NCI-H2107 (cell line): ENCODE data around the gene ARHGAP40.

Experiments used
- DNase-seq: peaks from one replicate; lab custom pipeline; 2025; lab: John Stamatoyannopoulos, UW

ARHGAP40 gene

DNA sequence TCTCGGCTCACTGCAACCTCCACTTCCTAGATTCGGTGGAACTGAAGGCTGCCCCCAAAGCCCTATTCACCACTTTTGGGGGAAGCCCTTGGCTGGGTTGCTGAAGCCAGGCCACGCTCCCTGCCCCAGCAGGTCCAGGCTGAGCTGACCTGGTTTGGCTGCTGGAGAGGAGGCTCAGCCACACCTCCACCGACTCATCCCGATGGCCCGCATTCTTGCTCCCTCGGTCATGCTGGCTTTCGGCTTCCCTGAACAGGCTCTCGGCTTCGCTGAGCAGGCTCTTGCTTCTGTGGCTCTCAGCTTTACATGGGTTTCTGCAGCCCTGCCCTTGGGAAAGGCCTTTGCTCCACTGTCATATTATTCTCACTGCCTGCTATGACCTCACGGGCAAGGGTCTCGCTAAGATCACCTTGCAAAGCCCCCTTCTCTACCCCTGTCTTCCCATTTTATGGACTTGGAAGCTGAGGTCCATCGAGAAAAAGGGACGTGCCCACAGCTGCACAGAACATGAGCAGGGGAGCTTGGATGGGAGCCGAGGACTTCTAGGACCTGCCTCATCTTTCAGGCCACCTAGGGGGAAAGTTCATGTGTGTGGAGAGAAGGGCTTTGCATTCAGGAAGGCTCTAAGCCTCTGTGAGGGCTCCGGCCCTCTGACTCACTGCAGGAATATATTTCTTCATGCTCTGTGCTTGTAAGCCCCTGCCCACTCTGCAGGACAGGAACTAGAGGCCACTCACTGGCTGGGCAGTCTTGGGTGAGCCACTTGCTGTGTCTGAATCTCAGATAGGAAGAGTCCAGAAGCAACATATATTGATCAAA is 15.6 kb downstream of the ARHGAP40 start:
- DNase-seq = no peak

DNA sequence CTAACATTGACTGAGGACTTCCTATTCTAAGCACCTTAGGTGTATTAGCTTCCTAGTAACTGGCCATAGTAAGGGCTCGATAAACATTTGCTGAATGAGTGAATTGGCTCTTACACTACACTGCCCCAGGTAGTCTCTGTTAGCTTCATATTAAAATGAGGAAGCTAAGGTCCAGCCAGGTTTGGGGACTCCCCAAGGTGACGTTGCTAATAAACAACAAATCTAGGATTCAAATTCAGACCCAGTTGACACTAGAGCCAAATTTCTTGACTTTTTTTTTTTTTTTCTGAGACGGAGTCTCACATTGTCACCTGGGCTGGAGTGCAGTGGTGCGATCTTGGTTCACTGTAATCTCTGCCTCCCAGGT is 16.2 kb downstream of the ARHGAP40 start:
- no peak for DNase-seq

DNA sequence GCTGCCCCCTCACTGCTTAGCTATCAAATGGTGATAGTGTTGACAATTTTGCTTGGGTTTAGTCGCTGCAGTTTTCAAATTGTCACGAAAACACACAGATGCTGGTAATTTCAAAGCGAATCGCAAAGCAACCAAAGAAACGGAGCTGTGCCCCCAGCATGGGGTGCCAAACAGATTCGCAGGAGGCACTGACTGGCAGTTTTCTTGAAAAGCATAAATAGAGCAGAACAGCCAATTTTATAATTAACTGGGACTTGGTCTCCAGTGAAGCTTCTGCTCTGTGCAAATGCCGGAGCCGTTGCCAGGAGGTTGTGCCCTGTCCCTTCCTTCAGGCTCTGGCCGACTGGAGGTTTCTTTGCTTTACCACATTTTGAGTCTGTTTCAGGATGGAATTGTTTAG is 18.8 kb downstream of the ARHGAP40 start:
- no peak for DNase-seq

DNA sequence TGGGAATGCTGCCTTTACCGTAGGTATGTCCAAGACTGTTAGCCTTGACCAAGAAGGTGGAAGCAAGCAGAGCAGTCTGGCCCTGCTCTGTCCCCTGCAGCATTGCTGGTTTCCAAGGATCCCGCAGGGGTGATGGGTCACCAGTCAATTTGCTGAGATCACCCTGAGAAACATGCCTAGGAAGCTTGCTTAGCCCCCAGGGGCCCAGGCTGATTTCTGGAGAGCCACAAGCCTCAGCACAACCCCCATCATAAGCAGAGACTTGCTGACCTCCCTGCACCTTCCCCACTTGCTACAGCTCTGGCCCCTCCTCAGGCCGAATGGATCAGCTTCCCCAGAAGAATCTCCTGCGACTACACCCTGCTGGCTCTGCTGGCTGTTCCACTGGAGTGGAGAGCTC is 21.5 kb downstream of the ARHGAP40 start:
- no peak for DNase-seq

DNA sequence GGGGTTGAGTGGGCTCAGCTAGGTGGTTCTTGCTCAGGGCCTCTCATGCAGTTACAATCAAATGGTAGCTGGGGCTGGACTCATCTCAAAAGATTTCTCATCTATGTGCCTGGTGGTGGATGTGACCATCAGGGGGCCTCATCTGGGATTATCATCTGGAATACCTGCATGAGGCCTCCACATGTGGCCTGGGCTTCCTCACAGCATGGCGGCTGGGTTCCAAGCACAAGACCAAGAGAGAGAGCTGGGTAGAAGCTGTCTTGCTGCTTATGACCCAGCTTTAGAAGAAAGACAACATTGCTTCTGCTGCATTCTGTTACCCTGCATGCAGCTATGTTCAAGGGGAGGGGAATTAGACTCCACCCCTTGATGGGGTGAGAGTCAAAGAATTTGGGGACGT is 22.5 kb downstream of the ARHGAP40 start:
- DNase-seq = no peak

DNA sequence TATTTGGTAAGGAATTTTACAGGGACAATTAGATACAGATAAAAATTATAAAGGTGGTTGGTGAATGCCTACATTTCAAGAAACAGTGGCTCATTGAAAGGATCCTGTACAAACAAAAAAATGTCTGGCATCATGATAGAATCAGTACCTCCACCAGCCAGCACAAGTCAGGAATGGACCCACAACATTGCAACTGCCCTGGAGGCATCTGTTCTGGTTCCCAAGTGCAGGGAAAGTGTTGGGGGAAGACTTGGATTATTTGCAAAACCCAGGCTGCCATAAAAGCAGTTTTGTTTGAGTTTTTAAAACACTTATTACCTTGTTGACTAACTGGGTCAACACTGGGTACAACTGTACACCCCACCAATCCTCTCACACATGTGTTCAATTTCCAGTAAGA is 24.3 kb downstream of the ARHGAP40 start:
- no peak for DNase-seq

DNA sequence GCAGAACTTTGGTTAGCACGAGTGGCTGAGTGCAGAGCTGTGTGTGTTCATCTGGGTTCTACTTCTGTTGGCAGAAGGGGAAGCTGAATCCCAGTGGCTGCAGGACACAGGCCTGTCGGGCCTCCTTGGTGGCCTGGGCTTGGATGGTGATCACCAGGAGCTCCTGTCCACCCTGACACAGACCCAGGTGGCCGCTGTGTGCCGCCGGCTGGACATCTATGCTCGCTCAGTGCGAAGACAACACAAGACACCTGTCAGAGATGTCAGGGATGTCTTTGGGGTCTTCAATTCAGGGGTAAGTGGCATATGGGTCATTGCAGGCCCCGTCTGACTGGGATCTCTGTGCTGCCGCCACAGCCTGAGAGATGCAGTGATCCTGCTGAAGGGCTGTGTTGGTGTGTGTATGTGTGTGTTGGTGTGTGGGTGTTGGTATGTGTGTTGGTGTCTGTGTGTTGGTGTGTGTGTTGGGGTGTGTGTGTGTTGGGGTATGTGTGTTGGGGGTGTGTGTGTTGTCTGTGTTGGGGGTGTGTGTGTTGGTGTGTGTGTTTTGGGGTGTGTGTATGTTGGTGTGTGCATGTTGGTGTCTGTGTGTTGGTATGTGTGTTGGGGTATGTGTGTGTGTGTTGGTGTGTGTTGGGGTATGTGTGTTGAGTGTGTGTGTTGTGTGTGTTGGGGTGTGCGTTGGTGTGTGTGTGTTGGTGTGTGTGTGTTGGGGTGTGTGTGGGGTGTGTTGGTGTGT is 25.5 kb downstream of the ARHGAP40 start:
- no peak for DNase-seq

DNA sequence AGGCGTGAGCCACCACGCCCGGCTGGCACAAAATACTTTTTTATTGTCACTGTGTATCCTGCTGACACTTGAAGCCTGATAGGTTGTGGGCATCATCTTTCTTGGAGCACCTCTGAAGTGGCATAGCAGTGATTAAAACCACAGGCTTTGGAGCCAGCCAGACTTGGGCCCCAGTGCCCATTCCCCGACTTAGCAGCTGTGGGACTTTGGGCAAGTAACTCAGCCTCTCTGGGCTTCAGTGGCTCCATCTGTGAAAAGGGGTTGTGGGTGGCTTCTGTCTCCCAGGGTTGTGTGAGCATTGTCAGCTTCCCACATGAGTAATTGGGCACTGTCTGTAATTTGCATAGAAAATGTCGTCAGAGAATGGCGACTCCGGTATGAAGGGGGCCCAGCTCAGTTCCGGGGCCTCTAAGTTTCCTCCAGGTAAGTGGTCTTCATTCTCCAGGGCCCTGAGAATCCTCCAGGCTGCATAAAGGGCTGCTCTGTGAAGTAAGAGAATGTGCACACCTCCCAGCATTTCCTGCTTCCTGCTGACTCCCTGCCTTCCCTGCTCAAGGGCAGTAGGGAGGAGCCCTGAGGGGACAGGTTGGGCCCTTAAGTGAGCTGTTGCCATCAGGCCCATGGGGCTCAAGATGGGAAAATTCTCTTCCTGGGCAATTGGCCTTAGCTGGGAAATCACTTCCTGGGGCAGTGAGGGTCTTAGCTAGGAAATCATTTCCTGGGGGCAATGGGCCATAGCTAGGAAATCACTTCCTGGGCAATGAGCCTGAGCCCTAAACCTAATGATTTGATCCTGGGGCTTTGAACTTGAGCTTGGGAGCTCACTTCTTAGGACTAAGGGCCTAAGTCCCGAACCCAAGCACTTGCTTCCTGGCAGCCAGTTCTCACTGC is 27.2 kb downstream of the ARHGAP40 start:
- DNase-seq = no peak

DNA sequence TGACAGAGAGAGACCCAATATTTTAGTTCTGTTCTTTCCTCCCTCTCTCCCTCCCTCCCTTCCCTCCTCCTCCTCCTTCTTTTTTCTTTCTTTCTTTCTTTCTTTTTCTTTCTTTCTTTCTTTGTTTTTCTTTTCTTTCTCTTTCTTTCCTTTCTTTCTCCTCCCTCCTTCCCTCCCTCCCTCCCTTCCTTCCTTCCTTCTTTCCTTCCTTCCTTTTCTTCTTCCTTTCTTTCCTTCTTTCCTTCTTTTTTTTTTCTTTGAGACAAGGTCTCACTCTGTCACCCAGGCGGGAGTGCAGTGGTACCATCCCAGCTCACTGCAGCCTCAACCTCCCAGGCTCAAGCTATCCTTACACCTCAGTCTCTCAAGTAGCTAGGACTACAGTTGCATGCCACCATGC is 28.4 kb downstream of the ARHGAP40 start:
- DNase-seq = no peak

DNA sequence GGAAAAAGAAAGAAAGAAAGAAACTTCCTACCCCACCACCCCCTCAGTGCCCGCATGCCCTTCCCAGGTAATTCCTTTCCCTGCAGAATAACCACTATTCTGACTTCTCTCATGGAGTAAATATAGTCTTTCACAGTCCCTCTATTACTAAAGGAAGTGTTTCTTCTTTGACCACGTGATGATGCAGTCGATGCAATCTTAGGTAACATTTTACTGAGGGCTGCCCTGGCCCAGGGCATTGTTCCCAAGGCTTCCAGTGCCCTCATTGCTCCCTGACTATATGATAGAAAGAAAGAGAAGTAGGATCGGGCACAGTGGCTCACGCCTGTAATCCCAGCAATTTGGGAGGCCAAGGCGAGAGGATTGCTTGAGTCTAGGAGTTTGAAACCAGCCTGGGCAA is 29.1 kb downstream of the ARHGAP40 start:
- DNase-seq = no peak

DNA sequence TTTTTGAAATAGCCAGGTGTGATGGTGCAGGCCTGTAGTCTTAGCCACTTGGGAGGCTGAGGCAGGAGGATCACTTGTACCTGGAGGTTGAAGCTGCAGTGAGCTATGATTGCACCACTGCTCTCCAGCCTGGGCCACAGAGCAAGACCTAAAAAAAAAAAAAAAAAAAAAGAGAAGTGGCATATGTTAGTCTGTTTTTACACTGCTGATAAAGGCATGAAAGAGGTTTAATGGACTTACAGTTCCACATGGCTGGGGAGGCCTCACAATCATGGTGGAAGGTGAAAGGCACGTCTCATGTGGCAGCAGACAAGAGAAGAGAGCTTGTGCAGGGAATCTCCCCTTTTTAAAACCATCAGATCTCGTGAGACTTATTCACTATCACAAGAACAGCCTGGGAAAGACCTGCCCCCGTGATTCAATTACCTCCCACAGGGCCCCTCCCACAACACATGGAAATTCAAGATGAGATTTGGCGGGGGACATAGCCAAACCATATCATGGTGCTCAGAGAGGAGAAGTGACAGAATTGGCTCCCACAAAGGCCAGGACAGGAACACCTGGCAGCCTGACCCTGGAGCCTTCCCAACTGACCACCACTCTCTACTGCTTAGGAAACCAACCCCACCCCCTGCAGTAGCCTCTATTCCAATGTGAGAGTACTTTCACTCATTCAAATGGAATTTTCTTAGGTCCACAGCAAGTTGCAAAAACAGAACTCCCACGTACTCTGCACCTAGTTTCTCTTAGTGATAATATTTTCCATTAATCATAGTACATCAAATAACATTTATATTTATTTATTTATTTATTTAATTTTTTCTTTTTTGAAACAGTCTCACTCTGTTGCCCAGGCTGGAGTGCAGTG is 29.8 kb downstream of the ARHGAP40 start:
- DNase-seq = no peak

DNA sequence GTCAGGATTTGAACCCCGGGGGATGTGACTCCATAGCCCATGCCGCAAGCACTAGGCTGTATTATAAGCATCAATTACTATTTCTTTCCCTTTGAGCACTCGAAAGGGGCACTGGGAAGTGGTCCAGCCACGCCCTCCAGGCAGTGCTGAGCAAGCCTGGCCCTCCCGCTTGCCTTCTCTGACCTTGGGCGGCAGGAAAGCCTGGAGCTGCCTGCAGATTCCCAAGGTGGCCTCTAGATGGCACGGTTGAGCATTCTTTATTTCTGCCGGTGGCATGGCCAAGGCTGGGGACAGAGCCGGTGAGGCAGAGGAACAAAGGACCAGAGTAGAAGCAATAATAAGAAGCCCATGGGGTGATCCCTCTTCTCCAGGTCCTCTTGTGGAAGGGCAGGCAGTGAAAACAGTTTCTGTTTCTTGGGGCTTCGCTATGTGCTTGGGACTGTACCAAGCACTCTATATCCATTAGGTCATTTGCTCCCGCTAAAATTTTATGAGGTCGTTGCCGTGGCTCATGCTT is 32.0 kb downstream of the ARHGAP40 start:
- DNase-seq = peak; percentile 21

DNA sequence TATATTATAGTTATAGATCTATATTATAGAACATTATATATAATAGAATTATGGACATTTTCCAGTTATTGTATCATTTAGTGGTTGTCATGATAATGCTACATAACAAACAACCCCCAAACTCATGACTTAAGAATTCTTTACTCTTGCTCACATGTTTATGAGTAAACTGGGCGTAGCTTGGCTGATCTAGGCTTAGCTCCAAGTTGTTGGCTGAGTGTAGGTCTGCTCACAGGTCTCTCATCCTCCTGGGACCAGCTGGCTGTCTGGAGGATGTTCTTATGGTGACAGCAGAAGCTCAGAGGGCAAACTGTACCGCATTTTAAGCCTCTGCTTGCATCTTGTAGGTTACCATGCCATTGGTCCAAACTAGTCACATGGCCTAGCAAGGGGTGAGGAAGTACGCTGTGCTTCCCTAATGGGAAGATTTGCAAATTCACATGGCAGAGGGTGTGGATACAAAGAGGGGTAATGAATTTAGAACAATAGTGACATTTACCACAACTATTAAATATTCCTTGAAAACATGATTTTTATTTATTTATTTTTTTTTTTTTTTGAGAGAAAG is 34.2 kb downstream of the ARHGAP40 start:
- no peak for DNase-seq

DNA sequence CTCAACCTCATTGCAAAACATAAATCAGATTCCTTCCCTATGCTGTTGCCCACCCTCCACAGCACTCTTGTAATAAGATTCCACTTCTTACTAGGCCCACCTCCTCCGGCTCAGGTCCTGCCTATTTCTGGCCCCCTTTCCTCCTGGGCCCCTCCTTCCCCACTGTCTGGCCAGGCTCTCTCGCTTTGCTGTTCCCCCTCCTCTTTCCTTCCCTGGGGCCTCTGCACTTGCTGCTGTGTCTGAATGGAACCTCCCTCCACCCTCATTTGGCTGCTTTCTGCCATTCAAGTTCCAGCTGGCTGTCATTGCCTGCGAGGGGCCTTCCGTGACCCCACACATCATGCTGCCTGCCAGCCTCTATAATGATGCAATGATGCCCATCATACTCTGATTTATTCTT is 38.9 kb downstream of the ARHGAP40 start:
- DNase-seq = no peak

DNA sequence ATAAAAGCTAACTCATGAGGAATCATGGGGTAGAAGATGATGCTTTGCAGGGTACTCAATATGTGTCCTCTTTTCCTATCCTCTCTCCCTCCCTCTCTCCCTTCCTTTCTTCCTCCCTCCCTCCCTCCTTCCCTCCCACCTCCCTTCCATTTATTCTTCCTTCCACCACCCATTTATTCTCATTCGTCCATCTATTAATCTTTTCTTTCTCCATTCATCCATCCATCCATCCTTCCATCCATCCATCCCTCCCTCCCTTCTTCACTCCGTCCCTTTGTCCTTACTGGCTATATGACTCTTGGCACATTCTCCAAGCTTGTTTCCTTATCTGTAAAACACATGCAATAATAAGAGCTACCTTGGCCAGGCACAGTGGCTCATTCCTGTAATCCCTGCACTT is 40.9 kb downstream of the ARHGAP40 start:
- DNase-seq = no peak

DNA sequence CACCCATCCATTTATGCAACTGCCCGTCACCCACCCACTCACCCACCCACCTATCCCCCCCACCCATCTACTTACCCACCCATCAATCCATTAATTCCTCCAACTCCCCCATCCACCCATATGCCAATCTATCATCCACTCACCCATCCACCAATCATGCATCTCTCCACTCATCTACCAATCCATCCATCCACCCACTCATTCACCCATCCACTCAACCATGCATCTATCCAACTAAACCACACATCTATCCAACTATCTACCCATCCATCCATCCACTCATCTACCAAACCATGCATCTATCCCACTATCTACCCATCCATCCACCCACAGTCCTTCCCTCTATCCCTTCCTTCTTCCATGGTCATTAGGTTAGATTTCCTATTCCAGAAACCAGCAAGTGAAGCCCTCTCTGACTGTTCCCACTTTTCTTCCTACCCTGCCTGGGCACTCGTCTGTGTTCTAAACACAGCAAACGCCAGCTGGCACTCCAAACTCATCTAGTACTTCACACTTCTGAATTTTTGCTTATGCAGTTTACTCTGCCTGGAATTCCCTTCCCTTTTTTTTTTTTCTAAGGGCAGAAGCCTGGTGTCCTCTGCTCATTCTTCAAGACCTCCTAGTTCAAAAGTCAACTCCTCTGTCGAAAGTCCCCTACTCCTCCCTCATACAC is 43.1 kb downstream of the ARHGAP40 start:
- DNase-seq = no peak

DNA sequence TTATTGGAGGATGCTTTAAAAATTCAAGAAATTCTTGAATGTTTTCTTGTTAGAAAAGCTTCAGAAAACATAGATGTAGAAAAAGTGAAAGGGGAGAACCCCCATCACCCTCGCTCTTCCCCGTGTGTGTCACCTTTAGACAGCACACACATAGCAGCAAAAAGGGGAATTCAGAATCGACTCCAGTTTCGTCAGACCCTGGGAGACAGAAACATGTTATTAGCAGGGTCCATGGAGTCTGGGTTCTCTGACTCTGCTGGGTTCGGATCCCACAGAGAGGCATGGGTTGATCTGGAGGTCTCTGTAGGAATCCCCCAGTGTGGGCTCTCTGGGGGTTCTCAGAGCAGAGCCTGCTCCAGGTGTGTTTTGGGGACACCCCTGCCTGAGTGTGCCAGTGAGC is 43.7 kb downstream of the ARHGAP40 start:
- no peak for DNase-seq

DNA sequence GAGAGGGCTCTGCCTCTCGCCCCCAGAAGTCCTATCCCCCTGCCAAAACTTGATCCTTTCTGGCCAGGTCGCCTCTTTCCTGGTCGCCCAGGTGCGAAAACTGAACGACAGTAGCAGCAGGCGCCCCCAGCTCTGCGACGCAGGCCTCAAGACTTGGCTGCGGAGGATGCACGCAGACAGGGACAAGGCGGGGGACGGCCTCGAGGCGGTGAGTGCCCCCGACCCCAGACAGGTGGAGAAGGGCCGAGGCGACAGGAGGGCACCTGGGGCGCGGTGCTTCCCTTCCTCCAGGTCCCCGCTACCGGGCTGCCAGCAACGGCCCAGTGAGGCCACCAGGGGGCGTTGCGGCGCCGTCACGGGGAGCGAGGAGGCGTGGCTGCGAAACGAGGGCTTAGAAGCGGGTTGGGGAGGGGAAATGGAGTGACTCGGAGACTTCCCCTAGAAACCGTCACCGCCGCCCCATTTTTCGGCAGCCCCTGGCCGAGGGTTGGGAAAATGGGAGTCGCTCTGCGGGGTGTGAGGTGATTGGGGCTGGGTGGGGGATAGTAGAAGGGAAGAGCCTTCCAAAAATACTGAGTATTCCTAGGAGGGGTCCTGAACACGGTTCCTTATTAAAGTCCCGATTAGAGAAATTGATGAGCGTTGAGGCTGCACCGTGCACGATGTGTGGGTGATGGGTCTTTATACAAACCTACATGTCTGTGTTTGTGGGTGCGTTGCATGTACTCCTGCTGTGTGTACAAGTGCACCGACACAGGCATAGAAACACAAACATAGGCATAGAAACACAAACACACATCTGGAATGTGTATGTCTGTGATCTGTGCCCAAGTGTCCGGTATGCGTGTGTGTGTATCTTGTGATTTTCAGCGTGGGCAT is 44.6 kb downstream of the ARHGAP40 start:
- peak; percentile 22 for DNase-seq

DNA sequence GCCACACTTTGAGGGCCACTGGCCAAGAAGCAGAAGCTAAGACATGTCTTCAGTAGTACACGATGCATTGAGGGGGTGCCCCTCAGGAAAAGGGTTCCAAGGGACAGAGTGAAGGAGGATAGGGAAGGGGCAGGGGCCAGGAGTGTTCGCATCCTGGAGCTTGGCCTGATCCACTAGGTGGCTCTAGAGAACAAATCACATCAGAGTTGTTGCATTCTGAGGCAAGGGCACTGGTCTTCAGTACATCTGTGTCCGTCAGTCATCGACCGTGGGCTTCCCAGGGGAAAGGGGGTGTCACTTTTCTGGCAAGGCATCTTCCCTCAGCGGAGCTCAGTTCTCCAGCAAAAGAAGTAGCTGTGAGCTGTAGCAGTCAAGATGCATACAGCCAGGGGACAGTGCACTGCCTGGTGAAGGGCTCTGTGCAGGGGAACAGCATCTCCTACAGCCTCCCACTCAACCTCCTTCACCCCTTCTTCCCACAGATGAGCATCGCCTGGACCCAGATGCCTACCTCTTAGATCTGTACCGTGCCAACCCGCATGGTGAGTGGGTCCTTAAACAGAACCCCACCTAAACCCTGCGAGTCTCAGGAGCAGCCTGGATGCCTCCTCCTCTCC is 47.8 kb downstream of the ARHGAP40 start:
- no peak for DNase-seq
